HepG2 (cell line): ENCODE measurements around the gene CLTCL1. TPM values are rescaled to one million over a fixed set of nuclear protein-coding genes. Genes with fewer than 3 reads are reported as not detected.
A peak's percentile ranks its signal among the peaks of the same experiment; 100 is the strongest.

Experiments used
- ATAC-seq: fragments of 200-7000 bp; cut with Tn5 transposase; 3 replicates; pipeline ENCODE4 v1.9.1; 2020; ENCODE audit warnings: mild to moderate bottlenecking, moderate library complexity
- BruUV-seq: library from RNA; stranded (reverse); fragments of 400-500 nt; replicated peaks from 2 replicates; lab custom pipeline; 2021; lab: Mats Ljungman, UMichigan
- CTCF ChIA-PET: fragments of 300-600 bp; formaldehyde crosslinking; extraction: SDS; loops from one replicate; lab custom pipeline; 2021; ENCODE audit warnings: low total read pairs, inconsistent platforms, low intra/inter-chr PET ratio; lab: Yijun Ruan, JAX
- POLR2A ChIA-PET: fragments of 350-600 bp; sonication (Branson Sonifier 250); formaldehyde crosslinking; loops from one replicate; lab custom pipeline; 2020; ENCODE audit warnings: antibody characterized with exemption, inconsistent platforms; lab: Yijun Ruan, JAX
- DNase-seq: peaks from one replicate; pipeline ENCODE4 v3.0.0-alpha.2; 2015; ENCODE audit warnings: low spot score
- FAIRE-seq: peaks from 3 replicates; lab custom pipeline; 2011; peaks lifted over from hg19 to GRCh38; lab: Jason Lieb, UNC
- H2AFZ ChIP-seq: one replicate; pipeline ENCODE4 v1.6.1; 2011; ENCODE audit warnings: low read length, inconsistent platforms
- H3K27ac ChIP-seq: fragments of 300-600 bp; 3 replicates; pipeline ENCODE4 v1.8.0; 2011; ENCODE audit warnings: mixed run types, mild to moderate bottlenecking, mixed read lengths, low read length, inconsistent platforms; ENCODE audit not compliant: insufficient read depth; ENCODE audit errors: extremely low read length
- H3K27me3 ChIP-seq, 2 experiments: fragments of 200-600 bp in 1 of 2; 2 replicates in 1 of 2; 3 replicates in 1 of 2; pipeline versions ENCODE4 v1.6.0 to v1.8.0; 2011; ENCODE audit warnings: low read length in 2 of 2, mild to moderate bottlenecking in 2 of 2, moderate library complexity in 2 of 2, inconsistent platforms in 1 of 2; ENCODE audit not compliant: insufficient read depth in 2 of 2, control insufficient read depth in 1 of 2
- H3K36me3 ChIP-seq, 2 experiments: fragments of 200-600 bp in 1 of 2; replicated peaks in 1 of 2; 2 replicates in 1 of 2; 3 replicates in 1 of 2; pipeline versions ENCODE4 v1.5.1 to v1.8.0; 2011; ENCODE audit warnings: low read length in 2 of 2, inconsistent platforms in 1 of 2; ENCODE audit not compliant: insufficient read depth in 2 of 2, control insufficient read depth in 1 of 2
- H3K4me1 ChIP-seq: 2 replicates; pipeline ENCODE4 v1.5.1; 2012; ENCODE audit warnings: low read length, inconsistent platforms; ENCODE audit not compliant: insufficient read depth
- H3K4me2 ChIP-seq: 2 replicates; pipeline ENCODE4 v1.6.0; 2011; ENCODE audit warnings: low read depth, low read length, inconsistent platforms
- H3K4me3 ChIP-seq, 3 experiments: fragments of 200-600 bp in 1 of 3; sonication (generic), shearing (Covaris generic) in 1 of 3; replicated peaks in 1 of 3; 2 replicates each; pipeline ENCODE4 v1.5.1; 2011 to 2016; ENCODE audit warnings: low read length in 3 of 3, inconsistent platforms in 2 of 3, low read depth in 2 of 3, mild to moderate bottlenecking in 2 of 3, control low read depth in 1 of 3, mixed read lengths in 1 of 3; ENCODE audit not compliant: insufficient read depth in 1 of 3
- H3K79me2 ChIP-seq: one replicate; pipeline ENCODE4 v1.6.1; 2011; ENCODE audit warnings: low read length, inconsistent platforms; ENCODE audit not compliant: insufficient read depth
- H3K9ac ChIP-seq: 2 replicates; pipeline ENCODE4 v1.6.0; 2011; ENCODE audit warnings: mild to moderate bottlenecking, low read depth, low read length, inconsistent platforms; ENCODE audit not compliant: insufficient read depth
- H3K9me3 ChIP-seq: 2 replicates; pipeline ENCODE4 v1.5.1; 2012; ENCODE audit warnings: mild to moderate bottlenecking, low read length
- H4K20me1 ChIP-seq: 2 replicates; pipeline ENCODE4 v1.6.0; 2011; ENCODE audit warnings: inconsistent platforms, mild to moderate bottlenecking, low read length, moderate library complexity; ENCODE audit not compliant: insufficient read depth
- CEBPB ChIP-seq: IDR thresholded peaks from 2 replicates; pipeline ENCODE4 v1.6.1; 2011; ENCODE audit warnings: low read depth, low read length, improper control_type of control experiment, borderline replicate concordance
- EHMT2 ChIP-seq: fragments of 200-600 bp; sonication (generic); IDR thresholded peaks from 2 replicates; pipeline ENCODE4 v1.7.0; 2017; ENCODE audit warnings: antibody characterized with exemption, low read depth, low read length, borderline replicate concordance
- EP300 ChIP-seq, 3 experiments: sonication (generic) in 1 of 3; formaldehyde crosslinking in 1 of 3; IDR thresholded peaks; 2 replicates each; pipeline versions ENCODE4 v1.5.1 to v1.6.1; 2011 to 2020; ENCODE audit warnings: low read depth in 2 of 3, low read length in 2 of 3, borderline replicate concordance in 1 of 3, improper control_type of control experiment in 1 of 3, mild to moderate bottlenecking in 1 of 3, missing genetic modification reagents in 1 of 3, moderate library complexity in 1 of 3
- HNF4G ChIP-seq, 2 experiments: sonication (generic) in 1 of 2; formaldehyde crosslinking in 1 of 2; IDR thresholded peaks; 2 replicates each; pipeline versions ENCODE4 v1.4.0 to v1.6.1; 2011 to 2020; ENCODE audit warnings: borderline replicate concordance in 2 of 2, low read depth in 2 of 2, mild to moderate bottlenecking in 2 of 2, low read length in 1 of 2, missing genetic modification reagents in 1 of 2, moderate library complexity in 1 of 2
- HOXD1 ChIP-seq: sonication (generic); formaldehyde crosslinking; IDR thresholded peaks from 2 replicates; pipeline ENCODE4 v1.5.0; 2020; ENCODE audit warnings: missing genetic modification reagents
- IRX3 ChIP-seq: sonication (generic); formaldehyde crosslinking; IDR thresholded peaks from 2 replicates; pipeline ENCODE4 v1.8.1; 2023; ENCODE audit warnings: mild to moderate bottlenecking, low read depth, missing genetic modification reagents, borderline replicate concordance
- KLF9 ChIP-seq: IDR thresholded peaks from 2 replicates; pipeline ENCODE4 v1.6.1; 2016; ENCODE audit warnings: low read depth
- RARA ChIP-seq: IDR thresholded peaks from 2 replicates; pipeline ENCODE4 v1.6.1; 2016; ENCODE audit warnings: missing genetic modification reagents, missing compliant biosample characterization
- ZNF205 ChIP-seq: IDR thresholded peaks from 2 replicates; pipeline ENCODE4 v1.6.1; 2018; ENCODE audit warnings: missing biosample characterization, missing genetic modification reagents
- ZNF343 ChIP-seq: sonication (generic); formaldehyde crosslinking; IDR thresholded peaks from 2 replicates; pipeline ENCODE4 v1.4.0; 2020; ENCODE audit warnings: mild to moderate bottlenecking, missing genetic modification reagents
- ZNF589 ChIP-seq: sonication (generic); formaldehyde crosslinking; conservative IDR thresholded peaks from 2 replicates; pipeline ENCODE4 v1.8.0; 2022; ENCODE audit warnings: mild to moderate bottlenecking, moderate library complexity, missing genetic modification reagents
- WGBS: methylation state at CpG from one replicate; pipeline ENCODE4 v1.1.6; 2017; ENCODE audit warnings: low lambda C conversion rate; 5-methylcytosine and 5-hydroxymethylcytosine counted together
- in situ Hi-C: cut with HindIII; loops from 2 replicates; pipeline ENCODE4 v1.10.0; 2017; ENCODE audit warnings: low pct_unique_long_range_greater_than_20kb; ENCODE audit not compliant: extremely low pct_ligation_motif_present
- intact Hi-C: fragments of 100-400 bp; cut with micrococcal nuclease; formaldehyde crosslinking; loops from one replicate; pipeline ENCODE4 v1.10.0; 2022; ENCODE audit not compliant: unreplicated experiment
- polyA plus RNA-seq, 8 experiments: library from polyadenylated mRNA; depleted of rRNA in 3 of 8; stranded (reverse) in 7 of 8; unstranded in 1 of 8; fragments of >200 nt; fragmentation: Illumina TruSeq in 4 of 8; extraction: Trizol in 4 of 8; gene quantifications; 2 replicates each; pipeline versions ENCODE4 v1.2.1 to v1.2.3, GENCODE V29; 2011 to 2016; ENCODE audit warnings: low read depth in 4 of 8, missing spikeins in 1 of 8, mixed read lengths in 1 of 8; ENCODE audit not compliant: insufficient read depth in 1 of 8
- total RNA-seq, 5 experiments: library from RNA; depleted of rRNA; stranded (reverse); fragments of >200 nt; fragmentation: Illumina TruSeq; extraction: Trizol; gene quantifications; 2 replicates each; pipeline ENCODE4 v1.2.3, GENCODE V29; 2016; ENCODE audit warnings: low read depth in 1 of 5
- TF ChIP-seq, protein P1 (sequence below): sonication (generic); formaldehyde crosslinking; IDR thresholded peaks from 2 replicates; pipeline ENCODE4 v1.5.1; 2020; ENCODE audit warnings: missing genetic modification reagents, mild to moderate bottlenecking, borderline replicate concordance
- TF ChIP-seq, protein P2 (sequence below): sonication (generic); formaldehyde crosslinking; IDR thresholded peaks from 2 replicates; pipeline ENCODE4 v1.4.0; 2020; ENCODE audit warnings: missing genetic modification reagents, borderline replicate concordance
- TF ChIP-seq, protein P3 (sequence below): sonication (generic); formaldehyde crosslinking; IDR thresholded peaks from 2 replicates; pipeline ENCODE4 v1.8.0; 2023; ENCODE audit warnings: mild to moderate bottlenecking, missing genetic modification reagents

Gene CLTCL1
- total and polyA plus RNA-seq, 2 of the 13 experiments (the other 11 are each of a cell fraction or from before 2014, with no cell fraction given), result 8.1 to 10.9 TPM

DNA sequence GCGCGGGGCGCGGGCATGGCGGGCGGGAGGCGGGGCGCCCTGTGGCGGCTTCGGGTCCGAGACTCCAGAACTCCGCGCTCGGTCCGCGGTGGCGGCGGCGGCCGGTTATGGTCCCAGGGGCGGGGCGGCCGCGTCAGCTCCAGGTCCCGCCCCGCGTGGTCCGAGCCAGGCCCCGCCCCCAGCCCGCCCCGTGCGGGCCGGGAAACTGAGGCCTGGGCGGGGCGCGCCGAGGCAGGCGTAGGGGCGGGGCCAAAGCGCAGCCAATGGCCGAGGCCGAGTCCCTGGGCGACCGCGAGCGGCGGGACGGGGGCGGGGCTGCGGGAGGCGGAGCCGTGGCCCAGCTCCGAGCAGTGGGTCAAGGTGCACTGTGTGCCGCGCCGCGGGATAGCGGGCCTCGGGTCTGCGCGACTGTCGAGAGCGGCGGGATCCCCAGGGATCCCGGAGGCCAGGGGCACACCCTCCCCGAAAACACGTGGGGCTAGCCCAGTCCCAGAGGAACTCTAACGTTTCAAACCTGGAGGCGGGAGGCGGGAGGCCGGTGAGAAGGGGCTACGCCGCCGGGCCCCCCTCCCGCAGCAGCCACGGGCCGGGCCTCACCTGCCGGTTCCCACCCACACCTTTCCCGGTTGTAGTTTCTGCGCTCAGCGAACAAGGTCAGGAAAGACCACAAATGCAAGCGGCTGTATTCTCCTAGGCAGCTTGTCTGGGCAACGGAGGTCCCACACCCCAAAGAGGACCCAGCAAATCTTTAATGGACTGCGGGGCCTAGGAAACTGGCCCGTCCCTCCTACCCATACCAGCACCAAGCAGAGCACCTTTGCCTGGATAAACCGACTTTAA, 112.6 kb downstream of the CLTCL1 start, which contains the start of gene SLC25A1:
Gene SLC25A1, minus strand, starts transcription at position 80 of the 840 bp plus-strand sequence. Its CDS starts 63 bp downstream, at position 17.
- peaks cover 54% of the 10 kb centered on the region for H3K4me1 ChIP-seq
- intact Hi-C loops, result loop anchor here (1.0 to 5.0 kb wide), 3 partner anchors 35 to 253 kb away; partner anchors contain the start of genes ESS2, HIRA and MRPL40
- TSS peak; percentile 89 for BruUV-seq
- TF ChIP-seq EHMT2 (no peak), ZNF589 (CRISPR knock-in tag) (peak; percentile 47; the same call in 1 of the 2 replicates), KLF9 (CRISPR knock-in tag) (no peak), EP300 (IDR thresholded peaks at IDR 0.05; ENCODE audit: low read depth in 2 of 2, low read length in 2 of 2) (0 out of 4 replicates have a peak, but pooled peaks have one; percentile 9 to 10), EP300 (CRISPR knock-in tag; IDR thresholded peaks at IDR 0.05; ENCODE audit: borderline replicate concordance) (no peak), ZNF343 (CRISPR knock-in tag) (peak; percentile 41; the same call in 1 of the 2 replicates), ZNF205 (no peak), CEBPB (no peak), IRX3 (CRISPR knock-in tag) (0 out of 2 replicates have a peak, but pooled peaks have one; percentile 5), HNF4G (IDR thresholded peaks at IDR 0.05; ENCODE audit: borderline replicate concordance, low read depth, low read length) (peak; percentile 73), HNF4G (CRISPR knock-in tag; IDR thresholded peaks at IDR 0.05; ENCODE audit: borderline replicate concordance, low read depth) (0 out of 2 replicates have a peak, but pooled peaks have one; percentile 4), RARA (CRISPR knock-in tag) (0 out of 2 replicates have a peak, but pooled peaks have one; percentile 11), HOXD1 (CRISPR knock-in tag) (peak; percentile 83; the same call in 1 of the 2 replicates)
- TF ChIP-seq, protein P1, sequence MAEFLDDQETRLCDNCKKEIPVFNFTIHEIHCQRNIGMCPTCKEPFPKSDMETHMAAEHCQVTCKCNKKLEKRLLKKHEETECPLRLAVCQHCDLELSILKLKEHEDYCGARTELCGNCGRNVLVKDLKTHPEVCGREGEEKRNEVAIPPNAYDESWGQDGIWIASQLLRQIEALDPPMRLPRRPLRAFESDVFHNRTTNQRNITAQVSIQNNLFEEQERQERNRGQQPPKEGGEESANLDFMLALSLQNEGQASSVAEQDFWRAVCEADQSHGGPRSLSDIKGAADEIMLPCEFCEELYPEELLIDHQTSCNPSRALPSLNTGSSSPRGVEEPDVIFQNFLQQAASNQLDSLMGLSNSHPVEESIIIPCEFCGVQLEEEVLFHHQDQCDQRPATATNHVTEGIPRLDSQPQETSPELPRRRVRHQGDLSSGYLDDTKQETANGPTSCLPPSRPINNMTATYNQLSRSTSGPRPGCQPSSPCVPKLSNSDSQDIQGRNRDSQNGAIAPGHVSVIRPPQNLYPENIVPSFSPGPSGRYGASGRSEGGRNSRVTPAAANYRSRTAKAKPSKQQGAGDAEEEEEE (CRISPR knock-in tag), result no peak
- TF ChIP-seq, protein P2, sequence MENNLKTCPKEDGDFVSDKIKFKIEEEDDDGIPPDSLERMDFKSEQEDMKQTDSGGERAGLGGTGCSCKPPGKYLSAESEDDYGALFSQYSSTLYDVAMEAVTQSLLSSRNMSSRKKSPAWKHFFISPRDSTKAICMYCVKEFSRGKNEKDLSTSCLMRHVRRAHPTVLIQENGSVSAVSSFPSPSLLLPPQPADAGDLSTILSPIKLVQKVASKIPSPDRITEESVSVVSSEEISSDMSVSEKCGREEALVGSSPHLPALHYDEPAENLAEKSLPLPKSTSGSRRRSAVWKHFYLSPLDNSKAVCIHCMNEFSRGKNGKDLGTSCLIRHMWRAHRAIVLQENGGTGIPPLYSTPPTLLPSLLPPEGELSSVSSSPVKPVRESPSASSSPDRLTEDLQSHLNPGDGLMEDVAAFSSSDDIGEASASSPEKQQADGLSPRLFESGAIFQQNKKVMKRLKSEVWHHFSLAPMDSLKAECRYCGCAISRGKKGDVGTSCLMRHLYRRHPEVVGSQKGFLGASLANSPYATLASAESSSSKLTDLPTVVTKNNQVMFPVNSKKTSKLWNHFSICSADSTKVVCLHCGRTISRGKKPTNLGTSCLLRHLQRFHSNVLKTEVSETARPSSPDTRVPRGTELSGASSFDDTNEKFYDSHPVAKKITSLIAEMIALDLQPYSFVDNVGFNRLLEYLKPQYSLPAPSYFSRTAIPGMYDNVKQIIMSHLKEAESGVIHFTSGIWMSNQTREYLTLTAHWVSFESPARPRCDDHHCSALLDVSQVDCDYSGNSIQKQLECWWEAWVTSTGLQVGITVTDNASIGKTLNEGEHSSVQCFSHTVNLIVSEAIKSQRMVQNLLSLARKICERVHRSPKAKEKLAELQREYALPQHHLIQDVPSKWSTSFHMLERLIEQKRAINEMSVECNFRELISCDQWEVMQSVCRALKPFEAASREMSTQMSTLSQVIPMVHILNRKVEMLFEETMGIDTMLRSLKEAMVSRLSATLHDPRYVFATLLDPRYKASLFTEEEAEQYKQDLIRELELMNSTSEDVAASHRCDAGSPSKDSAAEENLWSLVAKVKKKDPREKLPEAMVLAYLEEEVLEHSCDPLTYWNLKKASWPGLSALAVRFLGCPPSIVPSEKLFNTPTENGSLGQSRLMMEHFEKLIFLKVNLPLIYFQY, result peak; percentile 69; the same call in 1 of the 2 replicates
- TF ChIP-seq, protein P3, sequence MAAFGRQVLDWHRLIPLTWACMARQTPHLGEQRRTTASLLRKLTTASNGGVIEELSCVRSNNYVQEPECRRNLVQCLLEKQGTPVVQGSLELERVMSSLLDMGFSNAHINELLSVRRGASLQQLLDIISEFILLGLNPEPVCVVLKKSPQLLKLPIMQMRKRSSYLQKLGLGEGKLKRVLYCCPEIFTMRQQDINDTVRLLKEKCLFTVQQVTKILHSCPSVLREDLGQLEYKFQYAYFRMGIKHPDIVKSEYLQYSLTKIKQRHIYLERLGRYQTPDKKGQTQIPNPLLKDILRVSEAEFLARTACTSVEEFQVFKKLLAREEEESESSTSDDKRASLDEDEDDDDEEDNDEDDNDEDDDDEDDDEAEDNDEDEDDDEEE (CRISPR knock-in tag), result no peak

More for the DNA sequence above, 112.6 kb downstream of the CLTCL1 start, which contains the start of gene SLC25A1:
- Histone ChIP-seq H3K4me3 (peak within 1 kb of the TSS; percentile 80 to 94 (median 92)), H3K27me3 (no peaks in the 10 kb centered on the region), H2AFZ (no peak within 1 kb of the TSS), H3K9ac (peak within 1 kb of the TSS; percentile 90), H3K4me2 (peak within 1 kb of the TSS; percentile 96), H3K36me3 (peaks cover 3 to 15% of the 10 kb centered on the region in 2 experiments; a peak in 3 of 5 replicates), H3K27ac (peak within 1 kb of the TSS; percentile 95), H3K9me3 (no peaks in the 10 kb centered on the region), H3K79me2 (peaks cover 17% of the 10 kb centered on the region), H4K20me1 (peaks cover 13% of the 10 kb centered on the region)
- DNase-seq (peak; percentile 83), ATAC-seq (peak; percentile 76), FAIRE-seq (peak; percentile 4)
- in situ Hi-C loops, result no loop called here
- ChIA-PET POLR2A (interaction anchor here (0.5 to 3.6 kb wide), 21 partner anchors 8 to 661 kb away, joined by 3 to 22 read pairs (median 4); partner anchors contain the start of genes C22orf39, CDC45, CLTCL1 and DGCR2), CTCF (no interaction called here)
- under 1% methylated on average over 16 of the region's 86 CpGs for WGBS
